Stomach smooth muscle (tissue), 2 donors: ENCODE data around the gene ASNSD1.
"Not testable (repeated sequence)": the region's sequence is repeated elsewhere in the genome, so short reads cannot be mapped to it uniquely, and the experiment has no call there.

Experiments used
- H3K27ac ChIP-seq: one replicate; pipeline ENCODE4 v1.7.0; 2013; ENCODE audit warnings: mild to moderate bottlenecking, low read length, inconsistent platforms
- H3K27me3 ChIP-seq, 2 donors: one replicate each; pipeline ENCODE4 v1.7.0; 2013; ENCODE audit warnings: low read length in 2 of 2; ENCODE audit not compliant: insufficient read depth in 2 of 2, control insufficient read depth in 1 of 2
- H3K36me3 ChIP-seq, 2 donors: one replicate each; pipeline ENCODE4 v1.7.0; 2013; ENCODE audit warnings: low read length in 2 of 2; ENCODE audit not compliant: control insufficient read depth in 2 of 2, insufficient read depth in 2 of 2
- H3K4me1 ChIP-seq: one replicate; pipeline ENCODE4 v1.7.0; 2013; ENCODE audit warnings: low read length; ENCODE audit not compliant: control insufficient read depth, insufficient read depth
- H3K4me3 ChIP-seq, 2 donors: one replicate each; pipeline ENCODE4 v1.7.0; 2013; ENCODE audit warnings: low read length in 2 of 2
- H3K9ac ChIP-seq, 2 donors: one replicate each; pipeline ENCODE4 v1.7.0; 2013; ENCODE audit warnings: low read length in 2 of 2, mild to moderate bottlenecking in 1 of 2
- H3K9me3 ChIP-seq, 2 donors: one replicate each; pipeline ENCODE4 v1.7.0; 2013; ENCODE audit warnings: low read length in 2 of 2; ENCODE audit not compliant: control insufficient read depth in 2 of 2
- donor health status: healthy.
- donor health status: Pancreatic carcinoma.

ASNSD1 gene

GRCh38 chr2:189687796-189688195 is 26.5 kb downstream of the ASNSD1 start:
- H3K36me3 ChIP-seq, H3K4me1 ChIP-seq, H3K27ac ChIP-seq, H3K4me3 ChIP-seq, H3K9ac ChIP-seq, H3K27me3 ChIP-seq, H3K9me3 ChIP-seq: not testable (repeated sequence)

DNA sequence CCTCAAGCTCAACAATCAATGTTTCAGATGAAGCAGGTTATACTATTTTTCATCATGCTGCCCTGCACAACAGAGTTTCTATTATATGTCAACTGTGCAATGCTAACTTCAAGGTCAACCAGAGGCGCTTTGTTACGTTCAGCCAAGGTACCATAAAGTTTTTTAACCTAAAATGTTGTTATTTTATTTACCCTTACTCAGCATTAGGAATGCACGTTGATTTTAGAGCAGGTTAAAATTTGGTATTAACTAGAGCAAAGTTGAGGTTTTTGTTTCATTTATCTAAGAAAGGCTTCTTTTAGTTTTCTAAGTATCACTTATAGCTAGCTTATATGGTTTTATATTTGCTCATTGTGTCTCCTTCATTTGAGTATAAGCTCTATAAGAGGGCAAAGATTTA is 35.0 kb downstream of the ASNSD1 start:
- Histone ChIP-seq H3K27me3 (no peaks in the 10 kb centered on the region), H3K27ac (no peak overlapping the region), H3K4me1 (no peaks in the 10 kb centered on the region), H3K9ac (no peak overlapping the region), H3K9me3 (no peaks in the 10 kb centered on the region), H3K4me3 (no peak overlapping the region), H3K36me3 (no peaks in the 10 kb centered on the region)

DNA sequence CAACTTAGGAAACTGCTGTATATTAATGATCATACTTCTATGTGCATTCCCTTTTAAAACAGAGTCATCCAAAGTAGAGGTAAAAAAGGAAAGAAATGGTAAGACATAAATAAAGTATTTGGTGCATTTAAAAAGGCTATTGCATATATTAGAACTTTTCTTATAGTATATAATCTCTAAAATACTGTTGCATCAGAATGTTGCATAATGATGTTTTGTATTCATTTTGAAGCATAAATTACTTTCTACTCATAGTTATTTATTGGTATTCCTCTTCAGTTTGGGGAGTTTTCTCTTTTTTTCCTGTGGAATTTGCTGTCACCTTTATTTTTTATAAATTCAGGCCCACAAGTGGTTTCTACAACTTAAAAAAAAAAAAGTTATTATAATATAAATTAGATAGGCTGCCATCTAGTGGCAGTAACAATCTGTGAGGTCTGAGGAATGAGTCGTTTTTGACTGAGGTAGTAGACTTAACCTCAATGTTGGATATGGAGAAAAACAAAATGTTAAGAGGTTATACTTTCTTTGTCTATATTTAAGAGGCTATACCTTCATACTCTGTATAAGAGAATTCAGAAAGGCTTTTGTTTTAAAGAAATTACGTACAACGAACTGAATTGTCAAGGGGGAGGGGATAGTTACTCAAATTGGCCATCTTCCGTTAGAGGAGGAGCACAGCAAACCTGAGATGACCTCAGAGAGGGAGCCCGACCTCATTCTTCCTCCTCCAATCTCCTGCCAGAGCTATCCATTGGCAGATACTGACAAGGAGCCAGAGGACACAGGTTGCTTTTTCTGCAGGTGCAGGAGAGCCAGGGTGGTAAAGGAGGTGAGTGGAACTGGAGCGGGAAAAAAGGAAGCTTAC is 37.0 kb downstream of the ASNSD1 start:
- Histone ChIP-seq H3K9ac (no peak overlapping the region), H3K27me3 (no peaks in the 10 kb centered on the region), H3K36me3 (no peaks in the 10 kb centered on the region), H3K9me3 (no peaks in the 10 kb centered on the region), H3K4me1 (no peaks in the 10 kb centered on the region), H3K4me3 (no peak overlapping the region), H3K27ac (no peak overlapping the region)

GRCh38 chr2:189700681-189701080 is 39.4 kb downstream of the ASNSD1 start:
- Histone ChIP-seq H3K27ac (no peak overlapping the region), H3K9ac (no peak overlapping the region)

GRCh38 chr2:189702071-189702470 is 40.8 kb downstream of the ASNSD1 start:
- Histone ChIP-seq H3K4me3 (no peak overlapping the region), H3K27me3 (no peaks in the 10 kb centered on the region), H3K9me3 (no peaks in the 10 kb centered on the region), H3K36me3 (no peaks in the 10 kb centered on the region), H3K4me1 (no peaks in the 10 kb centered on the region), H3K9ac (no peak overlapping the region), H3K27ac (no peak overlapping the region)

More at GRCh38 chr2:189700681-189701080, 39.4 kb downstream of the ASNSD1 start:
- H3K36me3 ChIP-seq: no peaks in the 10 kb centered on the region
- H3K4me3 ChIP-seq: no peak overlapping the region
- H3K9me3 ChIP-seq: no peaks in the 10 kb centered on the region
- H3K27me3 ChIP-seq: no peaks in the 10 kb centered on the region
- no peaks in the 10 kb centered on the region for H3K4me1 ChIP-seq

DNA sequence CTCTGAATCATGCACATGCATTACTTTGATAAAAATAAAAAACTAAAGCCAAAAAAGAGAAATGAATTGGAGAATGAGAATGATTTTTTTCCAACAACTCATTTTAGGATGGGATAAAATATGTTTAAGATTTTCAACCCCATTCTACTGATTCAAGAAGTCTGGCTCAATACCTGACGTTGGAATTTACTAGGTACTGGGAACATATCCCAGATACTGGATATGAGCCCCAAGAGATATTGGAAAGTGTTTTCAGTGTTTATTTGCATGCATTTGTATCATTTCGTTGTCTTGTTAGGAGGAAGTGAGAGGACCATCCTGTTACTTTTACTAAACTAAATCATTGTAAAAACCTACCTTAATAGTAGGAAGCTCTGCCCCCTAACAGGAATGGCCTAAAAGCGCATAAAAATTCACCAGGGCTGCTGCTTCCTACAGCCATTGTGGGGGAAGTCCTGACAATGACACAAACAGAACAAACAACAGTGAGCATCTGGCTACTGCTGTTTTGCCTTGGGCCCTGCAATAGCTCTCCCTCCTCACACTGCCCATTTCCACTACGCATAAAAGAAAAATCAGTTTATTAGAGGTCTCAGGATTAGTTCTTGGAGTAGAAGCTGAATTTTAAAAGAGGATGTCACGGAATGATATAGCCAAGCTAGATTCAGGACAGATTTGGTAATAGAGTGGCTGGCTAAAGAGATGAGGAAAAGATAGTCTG is 48.4 kb downstream of the ASNSD1 start:
- Histone ChIP-seq H3K27ac (no peak overlapping the region), H3K27me3 (no peaks in the 10 kb centered on the region), H3K4me3 (no peak overlapping the region), H3K4me1 (no peaks in the 10 kb centered on the region), H3K9ac (no peak overlapping the region), H3K9me3 (no peaks in the 10 kb centered on the region), H3K36me3 (peaks cover 2 to 3% of the 10 kb centered on the region in 2 donors)

DNA sequence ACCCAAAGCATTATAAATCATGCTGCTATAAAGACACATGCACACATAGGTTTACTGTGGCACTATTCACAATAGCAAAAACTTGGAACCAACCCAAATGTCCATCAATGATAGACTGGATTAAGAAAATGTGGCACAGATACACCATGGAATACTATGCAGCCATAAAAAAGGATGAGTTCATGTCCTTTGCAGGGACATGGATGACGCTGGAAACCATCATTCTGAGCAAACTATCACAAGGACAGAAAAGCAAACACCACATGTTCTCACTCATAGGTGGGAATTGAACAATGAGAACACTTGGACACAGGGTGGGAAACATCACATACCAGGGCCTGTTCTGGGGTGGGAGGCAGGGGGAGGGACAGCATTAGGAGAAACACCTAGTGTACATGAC is 56.3 kb downstream of the ASNSD1 start:
- not testable (repeated sequence) for H3K9me3 ChIP-seq, H3K27me3 ChIP-seq, H3K36me3 ChIP-seq, H3K27ac ChIP-seq, H3K4me1 ChIP-seq, H3K9ac ChIP-seq, H3K4me3 ChIP-seq

GRCh38 chr2:189719571-189719970 is 58.3 kb downstream of the ASNSD1 start:
- Histone ChIP-seq H3K27me3 (no peaks in the 10 kb centered on the region), H3K27ac (no peak overlapping the region), H3K36me3 (no peaks in the 10 kb centered on the region), H3K9ac (no peak overlapping the region), H3K4me1 (no peaks in the 10 kb centered on the region), H3K9me3 (no peaks in the 10 kb centered on the region), H3K4me3 (no peak overlapping the region)
